Caco-2 (cell line): Measurements from ENCODE around the gene SLC10A3. TPM values are rescaled to one million over a fixed set of nuclear protein-coding genes. Genes with fewer than 3 reads are reported as not detected.

ENCODE experiments used
- BruUV-seq: library from RNA; stranded (reverse); fragments of 400-500 nt; replicated peaks from 2 replicates; lab custom pipeline; 2021; lab: Mats Ljungman, UMichigan
- CTCF ChIA-PET: fragments of 300-600 bp; sonication (Branson Sonifier 250); formaldehyde crosslinking; loops from one replicate; lab custom pipeline; 2022; ENCODE audit warnings: antibody characterized with exemption; lab: Charles Lee
- POLR2A ChIA-PET: fragments of 300-600 bp; sonication (Branson Sonifier 250); formaldehyde crosslinking; loops from one replicate; lab custom pipeline; 2022; ENCODE audit warnings: antibody characterized with exemption; lab: Charles Lee
- DNase-seq, 2 experiments: peaks; one replicate each; pipeline versions ENCODE4 v3.0.0 to v3.0.0-alpha.2; 2020 to 2022
- H3K27me3 ChIP-seq: replicated peaks from 2 replicates; pipeline ENCODE4 v1.6.0; 2011; ENCODE audit warnings: low read length; ENCODE audit not compliant: control insufficient read depth, insufficient read depth
- H3K36me3 ChIP-seq: 2 replicates; pipeline ENCODE4 v1.5.1; 2011; ENCODE audit warnings: low read length; ENCODE audit not compliant: control insufficient read depth, insufficient read depth
- H3K4me1 ChIP-seq: fragments of 250-450 bp; sonication (Bioruptor Pico); 2 replicates; pipeline ENCODE4 v1.5.1; 2020; ENCODE audit warnings: mild to moderate bottlenecking
- H3K4me3 ChIP-seq: 2 replicates; pipeline ENCODE4 v1.5.1; 2011; ENCODE audit warnings: low read depth, mild to moderate bottlenecking, control low read depth, low read length
- H3K9me3 ChIP-seq: fragments of 250-450 bp; sonication (Bioruptor Pico); 2 replicates; pipeline ENCODE4 v1.5.1; 2020; ENCODE audit warnings: mild to moderate bottlenecking, moderate library complexity
- H3K27ac Mint-ChIP-seq: one replicate; pipeline ENCODE4 v1.8.0; 2022; ENCODE audit warnings: mixed read lengths; ENCODE audit not compliant: unreplicated experiment
- H3K27me3 Mint-ChIP-seq: one replicate; pipeline ENCODE4 v1.8.0; 2022; ENCODE audit warnings: mixed read lengths; ENCODE audit not compliant: insufficient read depth, unreplicated experiment
- H3K36me3 Mint-ChIP-seq: one replicate; pipeline ENCODE4 v1.8.0; 2022; ENCODE audit warnings: mild to moderate bottlenecking, mixed read lengths; ENCODE audit not compliant: insufficient read depth, unreplicated experiment
- H3K4me1 Mint-ChIP-seq: one replicate; pipeline ENCODE4 v1.8.0; 2022; ENCODE audit warnings: low read depth, mixed read lengths; ENCODE audit not compliant: unreplicated experiment
- H3K4me3 Mint-ChIP-seq: one replicate; pipeline ENCODE4 v1.8.0; 2022; ENCODE audit warnings: mild to moderate bottlenecking, moderate library complexity, mixed read lengths; ENCODE audit not compliant: unreplicated experiment
- H3K9me3 Mint-ChIP-seq: one replicate; pipeline ENCODE4 v1.8.0; 2022; ENCODE audit warnings: mixed read lengths; ENCODE audit not compliant: unreplicated experiment
- CTCF ChIP-seq, 2 experiments: fragments of 200-600 bp in 1 of 2; IDR thresholded peaks; 1 replicate in 1 of 2; 2 replicates in 1 of 2; pipeline versions ENCODE4 v1.5.1 to v1.8.0; 2011 to 2022; ENCODE audit warnings: antibody characterized with exemption in 1 of 2, control low read depth in 1 of 2, inconsistent platforms in 1 of 2, low read depth in 1 of 2, low read length in 1 of 2, mild to moderate bottlenecking in 1 of 2, moderate library complexity in 1 of 2; ENCODE audit not compliant: insufficient read depth in 1 of 2, severe bottlenecking in 1 of 2, unreplicated experiment in 1 of 2
- intact Hi-C: fragments of 100-400 bp; cut with micrococcal nuclease; formaldehyde crosslinking; loops from one replicate; pipeline ENCODE4 v1.10.0; 2022; ENCODE audit not compliant: unreplicated experiment
- total RNA-seq: library from RNA; stranded (reverse); gene quantifications from 2 replicates; pipeline ENCODE4 v1.2.3, GENCODE V29; 2022

Gene SLC10A3
- total RNA-seq, 1 experiment from 2014 or later: 22.5 TPM

GRCh38 chrX:154449618-154450017, 40.8 kb downstream of the SLC10A3 start:
- no TSS peak for BruUV-seq
- ChIA-PET POLR2A (no interaction called here), CTCF (no interaction called here)
- TF ChIP-seq CTCF (IDR thresholded peaks at IDR 0.05; ENCODE audit: insufficient read depth in 1 of 2, low read depth in 1 of 2, low read length in 1 of 2, severe bottlenecking in 1 of 2, unreplicated experiment in 1 of 2): no peak
- H3K9me3 ChIP-seq: no peaks in the 10 kb centered on the region
- no peaks in the 10 kb centered on the region for H3K27me3 Mint-ChIP-seq
- no peaks in the 10 kb centered on the region for H3K4me1 ChIP-seq
- DNase-seq: no peak
- no peaks in the 10 kb centered on the region for H3K9me3 Mint-ChIP-seq
- H3K36me3 ChIP-seq: no peaks in the 10 kb centered on the region
- H3K4me3 ChIP-seq: no peak overlapping the region
- intact Hi-C loops: no loop called here
- H3K4me1 Mint-ChIP-seq: no peaks in the 10 kb centered on the region
- H3K27me3 ChIP-seq: no peaks in the 10 kb centered on the region
- H3K27ac Mint-ChIP-seq: no peak overlapping the region
- no peak overlapping the region for H3K4me3 Mint-ChIP-seq
- peaks cover 26% of the 10 kb centered on the region for H3K36me3 Mint-ChIP-seq

GRCh38 chrX:154448484-154448883, 41.9 kb downstream of the SLC10A3 start:
- POLR2A ChIA-PET: no interaction called here
- Mint-ChIP-seq H3K4me1 (no peaks in the 10 kb centered on the region), H3K4me3 (no peak overlapping the region)

GRCh38 chrX:154446430-154446829, 44.0 kb downstream of the SLC10A3 start:
- POLR2A ChIA-PET: interaction anchor here (0.8 kb wide), 1 partner anchor 17 kb away, joined by 3 read pairs; no protein-coding TSS in a partner anchor
- H3K4me1 Mint-ChIP-seq: no peaks in the 10 kb centered on the region
- no peak for TF ChIP-seq CTCF (IDR thresholded peaks at IDR 0.05; ENCODE audit: insufficient read depth in 1 of 2, low read depth in 1 of 2, low read length in 1 of 2, severe bottlenecking in 1 of 2, unreplicated experiment in 1 of 2)
- BruUV-seq: no TSS peak
- H3K9me3 Mint-ChIP-seq: no peaks in the 10 kb centered on the region
- peaks cover 27% of the 10 kb centered on the region for H3K36me3 Mint-ChIP-seq
- H3K9me3 ChIP-seq: no peaks in the 10 kb centered on the region
- DNase-seq: no peak
- peak overlapping the region; percentile 32 for H3K27ac Mint-ChIP-seq
- H3K4me3 ChIP-seq: no peak overlapping the region
- no peaks in the 10 kb centered on the region for H3K27me3 ChIP-seq
- CTCF ChIA-PET: no interaction called here
- intact Hi-C loops: no loop called here
- H3K27me3 Mint-ChIP-seq: no peaks in the 10 kb centered on the region
- no peaks in the 10 kb centered on the region for H3K36me3 ChIP-seq
- peak overlapping the region; percentile 35 for H3K4me3 Mint-ChIP-seq
- no peaks in the 10 kb centered on the region for H3K4me1 ChIP-seq

More at GRCh38 chrX:154448484-154448883, 41.9 kb downstream of the SLC10A3 start:
- H3K27ac Mint-ChIP-seq: no peak overlapping the region
- no peaks in the 10 kb centered on the region for H3K27me3 ChIP-seq
- CTCF ChIA-PET: no interaction called here
- H3K4me3 ChIP-seq: no peak overlapping the region
- no peaks in the 10 kb centered on the region for H3K9me3 Mint-ChIP-seq
- no peak for TF ChIP-seq CTCF (IDR thresholded peaks at IDR 0.05; ENCODE audit: insufficient read depth in 1 of 2, low read depth in 1 of 2, low read length in 1 of 2, severe bottlenecking in 1 of 2, unreplicated experiment in 1 of 2)
- no peak for DNase-seq
- no peaks in the 10 kb centered on the region for H3K9me3 ChIP-seq
- no peaks in the 10 kb centered on the region for H3K4me1 ChIP-seq
- intact Hi-C loops: no loop called here
- no peaks in the 10 kb centered on the region for H3K36me3 ChIP-seq
- no TSS peak for BruUV-seq
- H3K36me3 Mint-ChIP-seq: peaks cover 24% of the 10 kb centered on the region
- H3K27me3 Mint-ChIP-seq: no peaks in the 10 kb centered on the region
